ENCODE results near the gene RIMBP2. TPM values are rescaled to one million over a fixed set of nuclear protein-coding genes. Genes with fewer than 3 reads are reported as not detected.

Gene RIMBP2
- total RNA-seq, 3 donors from 2014 or later, result 2.3 to 5.9 (median 5.4) TPM

- peak; percentile 85 for ATAC-seq
- intact Hi-C loops (cut with DNase I, micrococcal nuclease), result no loop called here
Observed at GRCh38 chr12:130639476-130640424, 76.3 kb downstream of the RIMBP2 start.

GRCh38 chr12:130636370-130636769, 79.7 kb downstream of the RIMBP2 start:
- no peaks in the 10 kb centered on the region for H3K36me3 ChIP-seq (ENCODE audit: low read depth)
- H3K4me3 ChIP-seq, result no peak overlapping the region
- peaks cover 8% of the 10 kb centered on the region for H3K4me1 ChIP-seq (ENCODE audit: low read depth)
- no peak for ATAC-seq
- DNase-seq, result no peak
- intact Hi-C loops (cut with DNase I, micrococcal nuclease), result no loop called here
- no peaks in the 10 kb centered on the region for H3K9me3 ChIP-seq
- TF ChIP-seq CTCF (IDR thresholded peaks at IDR 0.05), result no peak

More at GRCh38 chr12:130639476-130640424, 76.3 kb downstream of the RIMBP2 start:
- no peak for TF ChIP-seq CTCF (IDR thresholded peaks at IDR 0.05)
- Histone ChIP-seq H3K4me3 (no peak overlapping the region), H3K36me3 (ENCODE audit: low read depth) (no peaks in the 10 kb centered on the region), H3K9me3 (no peaks in the 10 kb centered on the region), H3K4me1 (ENCODE audit: low read depth) (peaks cover 8% of the 10 kb centered on the region)
- DNase-seq, result peak in 1 of 3 donors; percentile 34

DNA sequence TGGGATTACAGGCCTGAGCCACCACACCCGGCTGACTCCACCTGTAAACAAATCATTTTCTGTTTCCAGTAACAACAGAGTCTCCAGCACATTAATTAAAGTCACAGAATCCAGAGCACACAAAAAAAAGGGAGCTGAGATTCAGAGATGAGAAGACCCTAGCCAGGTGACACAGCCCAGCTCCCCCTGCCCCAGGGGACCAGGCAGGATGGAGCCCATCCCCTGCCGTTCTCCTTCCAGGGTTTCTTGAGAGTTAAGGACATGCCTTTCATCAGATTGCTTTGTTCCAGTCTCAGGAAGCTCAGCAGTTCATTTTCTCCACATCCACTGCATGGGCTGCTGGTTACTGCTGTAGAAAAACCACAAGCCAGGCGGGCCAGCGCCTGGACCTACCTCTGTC, 81.2 kb downstream of the RIMBP2 start:
- ATAC-seq (peak; percentile 27), DNase-seq (no peak)
- no peak for TF ChIP-seq CTCF (IDR thresholded peaks at IDR 0.05)
- Histone ChIP-seq H3K9me3 (no peaks in the 10 kb centered on the region), H3K4me1 (ENCODE audit: low read depth) (peaks cover 4% of the 10 kb centered on the region), H3K36me3 (ENCODE audit: low read depth) (no peaks in the 10 kb centered on the region), H3K4me3 (no peak overlapping the region)
- intact Hi-C loops (cut with DNase I, micrococcal nuclease), result no loop called here

- Histone ChIP-seq H3K9me3 (no peaks in the 10 kb centered on the region), H3K36me3 (ENCODE audit: low read depth) (no peaks in the 10 kb centered on the region), H3K4me1 (ENCODE audit: low read depth) (no peaks in the 10 kb centered on the region), H3K4me3 (no peak overlapping the region)
- intact Hi-C loops (cut with DNase I, micrococcal nuclease), result no loop called here
- DNase-seq (peak in 2 of 3 donors; percentile 30 to 60), ATAC-seq (peak; percentile 83)
- TF ChIP-seq CTCF (IDR thresholded peaks at IDR 0.05), result no peak
Observed at GRCh38 chr12:130633771-130634170, 82.3 kb downstream of the RIMBP2 start.

- DNase-seq, result peak in 1 of 3 donors; percentile 58
- no peak overlapping the region for H3K4me3 ChIP-seq
- intact Hi-C loops (cut with DNase I, micrococcal nuclease), result no loop called here
- ATAC-seq, result peak; percentile 80
- no peaks in the 10 kb centered on the region for H3K9me3 ChIP-seq
- no peak for TF ChIP-seq CTCF (IDR thresholded peaks at IDR 0.05)
- H3K36me3 ChIP-seq (ENCODE audit: low read depth), result no peaks in the 10 kb centered on the region
- no peaks in the 10 kb centered on the region for H3K4me1 ChIP-seq (ENCODE audit: low read depth)
Observed at GRCh38 chr12:130632642-130633041, 83.5 kb downstream of the RIMBP2 start.

Measured in mucosa of descending colon (tissue), 3 donors.